Body of pancreas (tissue), 4 donors: ENCODE data around the gene TNFRSF18.
A peak's percentile ranks its signal among the peaks of the same experiment; 100 is the strongest.

ENCODE experiments used
- POLR2A ChIP-seq, 3 donors: fragments of 450-650 bp; IDR thresholded peaks; one replicate each; pipeline ENCODE4 v1.6.1; 2016; ENCODE audit warnings: antibody characterized with exemption in 3 of 3, mild to moderate bottlenecking in 2 of 3
- TF ChIP-seq, protein P1 (sequence below), 7 experiments: fragments of 450-650 bp in 4 of 7; fragments of 200-600 bp in 3 of 7; sonication (generic) in 3 of 7; IDR thresholded peaks; one replicate each; pipeline ENCODE4 v1.5.1; 2016 to 2019; ENCODE audit warnings: antibody characterized with exemption in 7 of 7

DNA sequence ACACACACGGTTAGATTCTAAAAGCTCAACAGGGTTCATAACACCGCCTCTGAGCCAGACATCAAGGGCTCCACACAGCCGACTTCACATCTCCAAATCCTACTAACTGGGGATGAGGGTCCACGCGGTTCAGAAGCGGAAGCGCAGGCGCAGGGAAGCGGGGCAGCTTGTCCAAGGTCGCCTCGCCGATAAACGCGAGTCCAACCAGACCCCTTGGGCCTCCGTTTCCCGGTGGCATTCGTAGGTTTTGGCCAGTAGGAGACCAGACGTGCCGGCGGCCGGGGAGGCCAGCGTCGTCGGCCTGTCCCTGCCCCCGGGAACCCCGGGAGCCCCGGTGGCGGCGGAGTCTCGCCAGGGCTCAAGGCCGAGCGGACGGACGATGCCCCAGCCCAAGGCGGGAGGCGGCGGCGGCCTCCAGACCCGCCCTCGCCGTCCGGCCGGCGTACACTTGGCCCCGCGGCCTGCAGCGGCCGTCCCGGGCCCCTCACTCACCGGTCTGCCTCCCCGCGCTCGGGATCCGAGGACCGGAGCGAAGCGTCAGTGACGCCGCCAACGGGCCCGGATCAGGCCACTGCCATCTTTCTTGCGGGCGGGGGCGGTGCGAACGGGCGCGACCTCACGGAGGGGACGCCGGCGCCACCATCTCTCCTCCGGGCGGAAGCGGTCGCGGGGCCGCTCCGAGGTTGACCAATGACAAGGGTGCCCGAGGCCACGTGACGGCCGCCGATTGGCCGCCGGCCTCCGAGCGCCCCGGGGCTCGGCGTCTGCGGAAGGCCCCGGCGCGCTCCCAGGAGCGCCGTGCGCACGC is 25.2 kb upstream of the TNFRSF18 start, which contains the start of gene SDF4:
- TF ChIP-seq, protein P1, sequence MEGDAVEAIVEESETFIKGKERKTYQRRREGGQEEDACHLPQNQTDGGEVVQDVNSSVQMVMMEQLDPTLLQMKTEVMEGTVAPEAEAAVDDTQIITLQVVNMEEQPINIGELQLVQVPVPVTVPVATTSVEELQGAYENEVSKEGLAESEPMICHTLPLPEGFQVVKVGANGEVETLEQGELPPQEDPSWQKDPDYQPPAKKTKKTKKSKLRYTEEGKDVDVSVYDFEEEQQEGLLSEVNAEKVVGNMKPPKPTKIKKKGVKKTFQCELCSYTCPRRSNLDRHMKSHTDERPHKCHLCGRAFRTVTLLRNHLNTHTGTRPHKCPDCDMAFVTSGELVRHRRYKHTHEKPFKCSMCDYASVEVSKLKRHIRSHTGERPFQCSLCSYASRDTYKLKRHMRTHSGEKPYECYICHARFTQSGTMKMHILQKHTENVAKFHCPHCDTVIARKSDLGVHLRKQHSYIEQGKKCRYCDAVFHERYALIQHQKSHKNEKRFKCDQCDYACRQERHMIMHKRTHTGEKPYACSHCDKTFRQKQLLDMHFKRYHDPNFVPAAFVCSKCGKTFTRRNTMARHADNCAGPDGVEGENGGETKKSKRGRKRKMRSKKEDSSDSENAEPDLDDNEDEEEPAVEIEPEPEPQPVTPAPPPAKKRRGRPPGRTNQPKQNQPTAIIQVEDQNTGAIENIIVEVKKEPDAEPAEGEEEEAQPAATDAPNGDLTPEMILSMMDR (IDR thresholded peaks at IDR 0.05): no peak
- TF ChIP-seq POLR2A (IDR thresholded peaks at IDR 0.05): peak; percentile 53 to 74 (median 65)
